Panc1 (cell line): ENCODE data around the gene RUNX3.

ENCODE experiments used
- POLR2AphosphoS5 ChIP-seq: IDR thresholded peaks from 2 replicates; pipeline ENCODE4 v1.6.1; 2012; ENCODE audit warnings: mild to moderate bottlenecking, low read depth, low read length, moderate library complexity
- TF ChIP-seq, protein P1 (sequence below): fragments of 450-650 bp; IDR thresholded peaks from 2 replicates; pipeline ENCODE4 v1.5.1; 2017; ENCODE audit warnings: mild to moderate bottlenecking
- TF ChIP-seq, protein P2 (sequence below), 2 experiments: IDR thresholded peaks; 2 replicates each; pipeline ENCODE4 v1.6.1; 2011 to 2012; ENCODE audit warnings: low read depth in 2 of 2, control low read depth in 1 of 2, low read length in 1 of 2, mild to moderate bottlenecking in 1 of 2, moderate library complexity in 1 of 2; ENCODE audit not compliant: insufficient read depth in 1 of 2

DNA sequence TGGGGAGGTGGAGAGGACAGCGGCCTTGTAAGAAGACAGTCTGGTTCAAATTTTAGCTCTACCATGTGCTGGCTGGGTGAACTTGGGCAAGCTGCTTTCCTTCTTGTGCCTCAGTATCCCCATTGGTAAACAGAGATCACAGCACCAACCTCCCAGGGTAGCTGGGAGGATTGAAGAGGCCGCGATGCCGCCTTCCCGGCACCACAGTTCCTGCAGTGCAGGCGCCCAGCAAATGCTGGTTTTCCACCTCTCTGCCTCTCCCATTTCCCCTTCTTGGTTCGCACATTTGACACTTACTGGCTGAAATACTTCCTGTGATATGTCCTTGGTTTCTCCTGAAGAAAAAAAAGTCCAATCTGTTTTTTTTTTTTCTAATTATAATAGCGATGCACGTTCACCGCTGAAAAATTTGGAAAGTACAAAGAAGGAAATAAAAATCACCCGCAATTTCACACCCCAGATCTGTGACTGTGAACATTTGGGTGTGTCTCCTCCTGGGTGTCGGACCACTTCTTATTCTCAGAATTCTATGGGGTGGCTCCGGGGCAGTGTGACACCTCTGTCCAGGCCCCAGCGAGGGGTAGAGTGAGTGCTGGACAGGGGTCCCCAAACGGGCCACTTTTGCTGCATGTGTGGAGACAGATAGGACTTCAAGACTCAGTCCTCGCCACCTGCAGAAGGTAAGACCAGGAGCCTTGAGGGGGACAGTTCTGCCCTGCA, 73.1 kb downstream of the RUNX3 start:
- TF ChIP-seq POLR2AphosphoS5, result no peak
- TF ChIP-seq, protein P1, sequence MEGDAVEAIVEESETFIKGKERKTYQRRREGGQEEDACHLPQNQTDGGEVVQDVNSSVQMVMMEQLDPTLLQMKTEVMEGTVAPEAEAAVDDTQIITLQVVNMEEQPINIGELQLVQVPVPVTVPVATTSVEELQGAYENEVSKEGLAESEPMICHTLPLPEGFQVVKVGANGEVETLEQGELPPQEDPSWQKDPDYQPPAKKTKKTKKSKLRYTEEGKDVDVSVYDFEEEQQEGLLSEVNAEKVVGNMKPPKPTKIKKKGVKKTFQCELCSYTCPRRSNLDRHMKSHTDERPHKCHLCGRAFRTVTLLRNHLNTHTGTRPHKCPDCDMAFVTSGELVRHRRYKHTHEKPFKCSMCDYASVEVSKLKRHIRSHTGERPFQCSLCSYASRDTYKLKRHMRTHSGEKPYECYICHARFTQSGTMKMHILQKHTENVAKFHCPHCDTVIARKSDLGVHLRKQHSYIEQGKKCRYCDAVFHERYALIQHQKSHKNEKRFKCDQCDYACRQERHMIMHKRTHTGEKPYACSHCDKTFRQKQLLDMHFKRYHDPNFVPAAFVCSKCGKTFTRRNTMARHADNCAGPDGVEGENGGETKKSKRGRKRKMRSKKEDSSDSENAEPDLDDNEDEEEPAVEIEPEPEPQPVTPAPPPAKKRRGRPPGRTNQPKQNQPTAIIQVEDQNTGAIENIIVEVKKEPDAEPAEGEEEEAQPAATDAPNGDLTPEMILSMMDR, result no peak
- TF ChIP-seq, protein P2, sequence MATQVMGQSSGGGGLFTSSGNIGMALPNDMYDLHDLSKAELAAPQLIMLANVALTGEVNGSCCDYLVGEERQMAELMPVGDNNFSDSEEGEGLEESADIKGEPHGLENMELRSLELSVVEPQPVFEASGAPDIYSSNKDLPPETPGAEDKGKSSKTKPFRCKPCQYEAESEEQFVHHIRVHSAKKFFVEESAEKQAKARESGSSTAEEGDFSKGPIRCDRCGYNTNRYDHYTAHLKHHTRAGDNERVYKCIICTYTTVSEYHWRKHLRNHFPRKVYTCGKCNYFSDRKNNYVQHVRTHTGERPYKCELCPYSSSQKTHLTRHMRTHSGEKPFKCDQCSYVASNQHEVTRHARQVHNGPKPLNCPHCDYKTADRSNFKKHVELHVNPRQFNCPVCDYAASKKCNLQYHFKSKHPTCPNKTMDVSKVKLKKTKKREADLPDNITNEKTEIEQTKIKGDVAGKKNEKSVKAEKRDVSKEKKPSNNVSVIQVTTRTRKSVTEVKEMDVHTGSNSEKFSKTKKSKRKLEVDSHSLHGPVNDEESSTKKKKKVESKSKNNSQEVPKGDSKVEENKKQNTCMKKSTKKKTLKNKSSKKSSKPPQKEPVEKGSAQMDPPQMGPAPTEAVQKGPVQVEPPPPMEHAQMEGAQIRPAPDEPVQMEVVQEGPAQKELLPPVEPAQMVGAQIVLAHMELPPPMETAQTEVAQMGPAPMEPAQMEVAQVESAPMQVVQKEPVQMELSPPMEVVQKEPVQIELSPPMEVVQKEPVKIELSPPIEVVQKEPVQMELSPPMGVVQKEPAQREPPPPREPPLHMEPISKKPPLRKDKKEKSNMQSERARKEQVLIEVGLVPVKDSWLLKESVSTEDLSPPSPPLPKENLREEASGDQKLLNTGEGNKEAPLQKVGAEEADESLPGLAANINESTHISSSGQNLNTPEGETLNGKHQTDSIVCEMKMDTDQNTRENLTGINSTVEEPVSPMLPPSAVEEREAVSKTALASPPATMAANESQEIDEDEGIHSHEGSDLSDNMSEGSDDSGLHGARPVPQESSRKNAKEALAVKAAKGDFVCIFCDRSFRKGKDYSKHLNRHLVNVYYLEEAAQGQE (IDR thresholded peaks at IDR 0.05; ENCODE audit: insufficient read depth in 1 of 2, low read depth in 2 of 2, low read length in 1 of 2), result no peak
